Trophoblast cell (in vitro differentiated cells and primary cell): ENCODE measurements around the gene ROBO1.

Experiments used
- DNase-seq, 2 donors: peaks; one replicate each; pipeline ENCODE4 v3.0.0-alpha.2; 2016
- H2AFZ ChIP-seq: 2 replicates; pipeline ENCODE4 v1.6.1; 2013; ENCODE audit warnings: low read length, moderate library complexity, mild to moderate bottlenecking; ENCODE audit not compliant: insufficient read depth, poor library complexity
- H2AK5ac ChIP-seq: 2 replicates; pipeline ENCODE4 v1.6.1; 2013; ENCODE audit warnings: mild to moderate bottlenecking, low read length
- H2BK120ac ChIP-seq: 2 replicates; pipeline ENCODE4 v1.6.1; 2013; ENCODE audit warnings: low read length, mild to moderate bottlenecking, moderate library complexity; ENCODE audit not compliant: insufficient read depth, poor library complexity
- H2BK12ac ChIP-seq: 2 replicates; pipeline ENCODE4 v1.6.1; 2013; ENCODE audit warnings: mild to moderate bottlenecking, low read length, moderate library complexity
- H2BK5ac ChIP-seq: 2 replicates; pipeline ENCODE4 v1.6.1; 2013; ENCODE audit warnings: low read length, low read depth, moderate library complexity, mild to moderate bottlenecking; ENCODE audit not compliant: poor library complexity
- H3K14ac ChIP-seq: 2 replicates; pipeline ENCODE4 v1.6.1; 2013; ENCODE audit warnings: mild to moderate bottlenecking, low read length
- H3K18ac ChIP-seq: 2 replicates; pipeline ENCODE4 v1.6.1; 2013; ENCODE audit warnings: mild to moderate bottlenecking, low read length
- H3K23ac ChIP-seq: 2 replicates; pipeline ENCODE4 v1.6.1; 2013; ENCODE audit warnings: low read length
- H3K27ac ChIP-seq: 2 replicates; pipeline ENCODE4 v1.5.1; 2013; ENCODE audit warnings: low read depth, mild to moderate bottlenecking, inconsistent platforms, low read length, moderate library complexity
- H3K27me3 ChIP-seq: 2 replicates; pipeline ENCODE4 v1.6.1; 2013; ENCODE audit warnings: inconsistent platforms, mild to moderate bottlenecking, low read length, moderate library complexity; ENCODE audit not compliant: insufficient read depth
- H3K36me3 ChIP-seq, 2 experiments: 1 replicate in 1 of 2; 2 replicates in 1 of 2; pipeline ENCODE4 v1.6.1; 2013; ENCODE audit warnings: low read length in 2 of 2, mild to moderate bottlenecking in 2 of 2, moderate library complexity in 1 of 2; ENCODE audit not compliant: insufficient read depth in 2 of 2, control insufficient read depth in 1 of 2
- H3K4ac ChIP-seq: 2 replicates; pipeline ENCODE4 v1.6.1; 2013; ENCODE audit warnings: low read depth, mild to moderate bottlenecking, low read length, moderate library complexity
- H3K4me1 ChIP-seq, 2 experiments: 1 replicate in 1 of 2; 2 replicates in 1 of 2; pipeline ENCODE4 v1.6.1; 2013; ENCODE audit warnings: low read length in 2 of 2, mild to moderate bottlenecking in 2 of 2, moderate library complexity in 1 of 2; ENCODE audit not compliant: insufficient read depth in 2 of 2, control insufficient read depth in 1 of 2
- H3K4me2 ChIP-seq: 2 replicates; pipeline ENCODE4 v1.6.1; 2013; ENCODE audit warnings: inconsistent platforms, mild to moderate bottlenecking, low read length, moderate library complexity
- H3K4me3 ChIP-seq: 2 replicates; pipeline ENCODE4 v1.5.1; 2013; ENCODE audit warnings: mild to moderate bottlenecking, low read depth, low read length, inconsistent platforms
- H3K79me1 ChIP-seq: one replicate; pipeline ENCODE4 v1.6.1; 2013; ENCODE audit warnings: low read length
- H3K79me2 ChIP-seq: 2 replicates; pipeline ENCODE4 v1.6.1; 2013; ENCODE audit warnings: low read length, mild to moderate bottlenecking; ENCODE audit not compliant: control insufficient read depth, insufficient read depth, poor library complexity
- H3K9ac ChIP-seq: 2 replicates; pipeline ENCODE4 v1.6.1; 2013; ENCODE audit warnings: mild to moderate bottlenecking, low read length
- H3K9me3 ChIP-seq: 2 replicates; pipeline ENCODE4 v1.6.1; 2013; ENCODE audit warnings: low read depth, mild to moderate bottlenecking, control low read depth, inconsistent platforms, low read length; ENCODE audit not compliant: insufficient read depth
- H4K12ac ChIP-seq: 2 replicates; pipeline ENCODE4 v1.6.1; 2013; ENCODE audit warnings: low read depth, mild to moderate bottlenecking, low read length, moderate library complexity
- H4K8ac ChIP-seq: 2 replicates; pipeline ENCODE4 v1.6.1; 2013; ENCODE audit warnings: low read depth, mild to moderate bottlenecking, low read length, moderate library complexity
- H4K91ac ChIP-seq: one replicate; pipeline ENCODE4 v1.6.1; 2013; ENCODE audit warnings: low read depth, mild to moderate bottlenecking, low read length, moderate library complexity
- WGBS: extraction: QIAGEN DNeasy Blood & Tissue Kit; methylation state at CpG from one replicate; pipeline ENCODE4 v1.1.7; 2013; ENCODE audit warnings: missing lambda C conversion rate; ENCODE audit not compliant: insufficient read length, insufficient coverage; ENCODE audit errors: extremely low coverage; 5-methylcytosine and 5-hydroxymethylcytosine counted together

The ROBO1 gene

GRCh38 chr3:78690766-78691165, 1077.0 kb downstream of the ROBO1 start:
- Histone ChIP-seq H4K91ac (no peak overlapping the region), H3K9me3 (no peaks in the 10 kb centered on the region), H2AK5ac (no peak overlapping the region), H3K4me2 (no peak overlapping the region), H3K9ac (no peak overlapping the region), H3K27ac (no peak overlapping the region), H3K4ac (no peak overlapping the region), H4K12ac (no peak overlapping the region), H3K27me3 (no peaks in the 10 kb centered on the region), H3K14ac (no peak overlapping the region), H3K79me1 (no peaks in the 10 kb centered on the region), H3K4me1 (no peaks in the 10 kb centered on the region), H3K79me2 (no peaks in the 10 kb centered on the region), H3K18ac (no peak overlapping the region), H3K36me3 (no peaks in the 10 kb centered on the region), H4K8ac (no peak overlapping the region), H3K4me3 (no peak overlapping the region), H2BK120ac (no peak overlapping the region), H2AFZ (no peak overlapping the region), H3K23ac (no peak overlapping the region), H2BK5ac (no peak overlapping the region), H2BK12ac (no peak overlapping the region)
- WGBS, result no CpG with 5 or more reads among the region's 2 CpGs
- DNase-seq, result no peak

- no peak overlapping the region for H3K4me2 ChIP-seq
- H3K18ac ChIP-seq, result no peak overlapping the region
- no peak overlapping the region for H2BK5ac ChIP-seq
- H3K27ac ChIP-seq, result no peak overlapping the region
- no peaks in the 10 kb centered on the region for H3K79me1 ChIP-seq
- H3K79me2 ChIP-seq, result no peaks in the 10 kb centered on the region
- no peak overlapping the region for H3K9ac ChIP-seq
- no peak overlapping the region for H2AK5ac ChIP-seq
- H3K9me3 ChIP-seq, result no peaks in the 10 kb centered on the region
- H3K36me3 ChIP-seq, result peaks cover 0 to 1% of the 10 kb centered on the region in 2 experiments
- H3K4me1 ChIP-seq, result no peaks in the 10 kb centered on the region
- DNase-seq, result no peak
- H3K4me3 ChIP-seq, result no peak overlapping the region
- WGBS, result no CpG with 5 or more reads among the region's 6 CpGs
- no peaks in the 10 kb centered on the region for H3K27me3 ChIP-seq
- H3K14ac ChIP-seq, result no peak overlapping the region
- H2AFZ ChIP-seq, result no peak overlapping the region
- H4K12ac ChIP-seq, result no peak overlapping the region
- H4K8ac ChIP-seq, result no peak overlapping the region
- H3K4ac ChIP-seq, result no peak overlapping the region
- H2BK120ac ChIP-seq, result no peak overlapping the region
- no peak overlapping the region for H4K91ac ChIP-seq
- no peak overlapping the region for H3K23ac ChIP-seq
- H2BK12ac ChIP-seq, result no peak overlapping the region
These were observed 1078.4 kb downstream of the ROBO1 start for GRCh38 chr3:78689378-78689777.

DNA sequence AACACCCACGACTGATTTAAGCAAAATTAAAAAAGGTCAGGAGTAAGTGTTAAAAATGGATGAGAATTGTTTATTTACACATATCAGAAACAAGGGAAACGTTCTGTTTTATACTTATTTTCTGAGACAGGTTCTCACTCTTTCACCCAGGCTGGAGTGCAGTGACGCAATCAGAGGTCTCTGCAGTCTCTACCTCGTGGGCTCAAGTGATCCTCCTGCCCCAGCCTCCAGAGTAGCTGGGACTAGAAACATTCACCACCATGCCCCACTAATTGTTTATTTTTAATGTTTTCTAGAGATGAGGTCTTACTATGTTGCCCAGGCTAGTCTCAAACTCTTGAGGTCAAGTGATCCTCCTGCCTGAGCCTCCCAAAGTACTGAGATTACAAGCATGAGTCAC, 1080.3 kb downstream of the ROBO1 start:
- Histone ChIP-seq H2BK120ac (no peak overlapping the region), H2AK5ac (no peak overlapping the region), H2BK5ac (no peak overlapping the region), H3K4ac (no peak overlapping the region), H3K18ac (no peak overlapping the region), H3K79me2 (no peaks in the 10 kb centered on the region), H4K12ac (no peak overlapping the region), H2AFZ (no peak overlapping the region), H2BK12ac (no peak overlapping the region), H4K8ac (no peak overlapping the region), H3K9me3 (no peaks in the 10 kb centered on the region), H3K27me3 (no peaks in the 10 kb centered on the region), H3K9ac (no peak overlapping the region), H3K14ac (no peak overlapping the region), H4K91ac (no peak overlapping the region), H3K4me2 (no peak overlapping the region), H3K36me3 (peaks cover 0 to 1% of the 10 kb centered on the region in 2 experiments), H3K4me3 (no peak overlapping the region), H3K27ac (no peak overlapping the region), H3K79me1 (no peaks in the 10 kb centered on the region), H3K23ac (no peak overlapping the region), H3K4me1 (no peaks in the 10 kb centered on the region)
- DNase-seq, result no peak
- WGBS, result no CpG with 5 or more reads among the region's 4 CpGs

- H3K79me2 ChIP-seq, result no peaks in the 10 kb centered on the region
- no peak overlapping the region for H2BK120ac ChIP-seq
- peaks cover 0 to 1% of the 10 kb centered on the region in 2 experiments for H3K36me3 ChIP-seq
- H3K14ac ChIP-seq, result no peak overlapping the region
- H3K23ac ChIP-seq, result no peak overlapping the region
- no peak overlapping the region for H2BK12ac ChIP-seq
- WGBS, result no CpG with 5 or more reads among the region's 2 CpGs
- no peak overlapping the region for H4K8ac ChIP-seq
- no peak overlapping the region for H3K4ac ChIP-seq
- no peak overlapping the region for H3K9ac ChIP-seq
- H3K4me3 ChIP-seq, result no peak overlapping the region
- H4K12ac ChIP-seq, result no peak overlapping the region
- no peaks in the 10 kb centered on the region for H3K79me1 ChIP-seq
- no peak overlapping the region for H2AK5ac ChIP-seq
- H3K4me2 ChIP-seq, result no peak overlapping the region
- no peak overlapping the region for H2BK5ac ChIP-seq
- H3K9me3 ChIP-seq, result no peaks in the 10 kb centered on the region
- H4K91ac ChIP-seq, result no peak overlapping the region
- H3K18ac ChIP-seq, result no peak overlapping the region
- H3K27me3 ChIP-seq, result no peaks in the 10 kb centered on the region
- no peaks in the 10 kb centered on the region for H3K4me1 ChIP-seq
- H2AFZ ChIP-seq, result no peak overlapping the region
- no peak overlapping the region for H3K27ac ChIP-seq
- no peak for DNase-seq
These were observed 1084.5 kb downstream of the ROBO1 start for GRCh38 chr3:78683284-78683683.
